H1 (cell line): ENCODE measurements around the gene APOL1. TPM values are rescaled to one million over a fixed set of nuclear protein-coding genes. Genes with fewer than 3 reads are reported as not detected.

Experiments used
- CTCF ChIA-PET: fragments of 300-600 bp; sonication (Branson Sonifier 250); formaldehyde crosslinking; loops from one replicate; lab custom pipeline; 2021; ENCODE audit not compliant: partially characterized antibody; lab: Charles Lee
- POLR2A ChIA-PET: fragments of 300-600 bp; sonication (Branson Sonifier 250); formaldehyde crosslinking; loops from one replicate; lab custom pipeline; 2021; ENCODE audit warnings: inconsistent platforms; ENCODE audit not compliant: partially characterized antibody; lab: Charles Lee
- DNase-seq, 2 experiments: peaks; one replicate each; pipeline versions ENCODE4 v3.0.0 to v3.0.0-alpha.2; 2010 to 2022; ENCODE audit warnings: low spot score in 2 of 2, low read depth in 1 of 2, mixed read lengths in 1 of 2
- FAIRE-seq: peaks from 2 replicates; lab custom pipeline; 2011; peaks lifted over from hg19 to GRCh38; lab: Jason Lieb, UNC
- H2AFZ ChIP-seq: 2 replicates; pipeline ENCODE4 v1.8.1; 2012; ENCODE audit warnings: low read length, inconsistent platforms
- H2AK5ac ChIP-seq: 2 replicates; pipeline ENCODE4 v1.6.1; 2013; ENCODE audit warnings: low read depth, low read length
- H2BK120ac ChIP-seq: replicated peaks from 2 replicates; pipeline ENCODE3; 2013; ENCODE audit warnings: low read depth, low read length, inconsistent platforms
- H2BK12ac ChIP-seq: 2 replicates; pipeline ENCODE4 v1.6.1; 2013; ENCODE audit warnings: low read depth, low read length
- H2BK15ac ChIP-seq: 2 replicates; pipeline ENCODE4 v1.6.1; 2013; ENCODE audit warnings: low read length
- H2BK20ac ChIP-seq: 2 replicates; pipeline ENCODE4 v1.6.1; 2013; ENCODE audit warnings: low read length
- H2BK5ac ChIP-seq: 2 replicates; pipeline ENCODE4 v1.6.1; 2013; ENCODE audit warnings: low read depth, low read length
- H3K14ac ChIP-seq: 2 replicates; pipeline ENCODE4 v1.6.1; 2013; ENCODE audit warnings: inconsistent platforms; ENCODE audit not compliant: insufficient read length
- H3K18ac ChIP-seq: 2 replicates; pipeline ENCODE4 v1.6.1; 2013; ENCODE audit warnings: low read length; ENCODE audit errors: extremely low read depth
- H3K23ac ChIP-seq: 2 replicates; pipeline ENCODE4 v1.6.1; 2013; ENCODE audit warnings: inconsistent platforms; ENCODE audit not compliant: insufficient read length
- H3K23me2 ChIP-seq: 2 replicates; pipeline ENCODE4 v1.6.1; 2013; ENCODE audit warnings: low read depth, low read length
- H3K27ac ChIP-seq: 2 replicates; pipeline ENCODE4 v1.6.1; 2011; ENCODE audit warnings: low read depth, low read length, inconsistent platforms
- H3K27me3 ChIP-seq, 4 experiments: replicated peaks in 1 of 4; 1 replicate in 1 of 4; 2 replicates in 3 of 4; pipeline versions ENCODE4 v1.6.1 to v1.8.1; 2011 to 2013; ENCODE audit warnings: low read length in 3 of 4, mild to moderate bottlenecking in 3 of 4, inconsistent platforms in 2 of 4, mixed read lengths in 2 of 4, moderate library complexity in 1 of 4; ENCODE audit not compliant: control insufficient read depth in 3 of 4, insufficient read depth in 3 of 4; ENCODE audit errors: extremely low read depth in 1 of 4
- H3K36me3 ChIP-seq, 4 experiments: 2 replicates each; pipeline versions ENCODE4 v1.6.1 to v1.8.1; 2011 to 2013; ENCODE audit warnings: mild to moderate bottlenecking in 4 of 4, low read length in 3 of 4, moderate library complexity in 2 of 4, control low read depth in 1 of 4, inconsistent platforms in 1 of 4; ENCODE audit not compliant: insufficient read depth in 4 of 4, control insufficient read depth in 2 of 4
- H3K4ac ChIP-seq: replicated peaks from 2 replicates; pipeline ENCODE3; 2013; ENCODE audit warnings: low read length, low read depth, mixed read lengths, inconsistent platforms; ENCODE audit not compliant: insufficient read length
- H3K4me1 ChIP-seq, 4 experiments: replicated peaks in 1 of 4; 1 replicate in 1 of 4; 2 replicates in 3 of 4; pipeline versions ENCODE4 v1.6.1 to v1.8.1; 2011 to 2013; ENCODE audit warnings: low read length in 3 of 4, inconsistent platforms in 2 of 4, mixed read lengths in 1 of 4; ENCODE audit not compliant: insufficient read depth in 4 of 4, control insufficient read depth in 3 of 4
- H3K4me2 ChIP-seq, 2 experiments: 2 replicates each; pipeline versions ENCODE4 v1.6.1 to v1.8.1; 2011 to 2013; ENCODE audit warnings: low read depth in 2 of 2, low read length in 2 of 2, control low read depth in 1 of 2, inconsistent platforms in 1 of 2, mild to moderate bottlenecking in 1 of 2; ENCODE audit not compliant: insufficient read depth in 1 of 2
- H3K4me3 ChIP-seq, 4 experiments: fragments of 200-600, 300-600 bp in 1 of 4; sonication (generic), shearing (Covaris generic), sonication (Bioruptor Twin) in 1 of 4; 2 replicates each; pipeline versions ENCODE4 v1.5.1 to v1.8.1; 2011 to 2016; ENCODE audit warnings: low read length in 4 of 4, low read depth in 3 of 4, control low read depth in 2 of 4, inconsistent platforms in 2 of 4, mild to moderate bottlenecking in 2 of 4, mixed read lengths in 1 of 4, moderate library complexity in 1 of 4; ENCODE audit not compliant: insufficient read depth in 2 of 4; ENCODE audit errors: extremely low read depth in 1 of 4
- H3K56ac ChIP-seq: replicated peaks from 2 replicates; pipeline ENCODE3; 2013; ENCODE audit warnings: low read depth, mild to moderate bottlenecking, mixed read lengths, low read length, inconsistent platforms; ENCODE audit not compliant: insufficient read length
- H3K79me1 ChIP-seq: 2 replicates; pipeline ENCODE4 v1.6.1; 2013; ENCODE audit warnings: low read depth, low read length, control low read depth
- H3K79me2 ChIP-seq, 2 experiments: 2 replicates each; pipeline versions ENCODE4 v1.6.1 to v1.8.1; 2012 to 2013; ENCODE audit warnings: low read length in 2 of 2, mild to moderate bottlenecking in 2 of 2, inconsistent platforms in 1 of 2; ENCODE audit not compliant: insufficient read depth in 2 of 2, control insufficient read depth in 1 of 2
- H3K9ac ChIP-seq, 4 experiments: replicated peaks in 1 of 4; 1 replicate in 1 of 4; 2 replicates in 3 of 4; pipeline versions ENCODE4 v1.6.1 to v1.8.1; 2011 to 2013; ENCODE audit warnings: low read depth in 3 of 4, low read length in 3 of 4, control low read depth in 2 of 4, mild to moderate bottlenecking in 2 of 4, moderate library complexity in 2 of 4, inconsistent platforms in 1 of 4; ENCODE audit errors: extremely low read depth in 1 of 4
- H3K9me3 ChIP-seq, 2 experiments: 2 replicates each; pipeline versions ENCODE4 v1.6.1 to v1.8.1; 2012 to 2013; ENCODE audit warnings: mild to moderate bottlenecking in 2 of 2, moderate library complexity in 2 of 2, control low read depth in 1 of 2, inconsistent platforms in 1 of 2, low read depth in 1 of 2, low read length in 1 of 2, mixed read lengths in 1 of 2; ENCODE audit not compliant: insufficient read depth in 2 of 2
- H4K20me1 ChIP-seq, 2 experiments: replicated peaks in 1 of 2; 2 replicates each; pipeline versions ENCODE3 to v1.8.1; 2011 to 2013; ENCODE audit warnings: inconsistent platforms in 2 of 2, low read length in 2 of 2, mild to moderate bottlenecking in 1 of 2; ENCODE audit not compliant: insufficient read depth in 2 of 2, control insufficient read depth in 1 of 2
- H4K5ac ChIP-seq: 2 replicates; pipeline ENCODE4 v1.6.1; 2013; ENCODE audit warnings: low read length, low read depth, mixed read lengths, inconsistent platforms; ENCODE audit not compliant: insufficient read length
- H4K8ac ChIP-seq: 2 replicates; pipeline ENCODE4 v1.8.0; 2013; ENCODE audit warnings: mild to moderate bottlenecking, moderate library complexity, low read length, inconsistent platforms; ENCODE audit not compliant: insufficient read depth; ENCODE audit errors: extremely low read depth
- H4K91ac ChIP-seq: replicated peaks from 2 replicates; pipeline ENCODE3; 2013; ENCODE audit warnings: low read length, mixed read lengths, inconsistent platforms; ENCODE audit not compliant: insufficient read length
- ASH2L ChIP-seq: fragments of 200-600, 300-600 bp; sonication (generic); IDR thresholded peaks from one replicate; pipeline ENCODE4 v1.7.1; 2017; ENCODE audit warnings: low read length
- BACH1 ChIP-seq: IDR thresholded peaks from 2 replicates; pipeline ENCODE4 v1.6.1; 2012; ENCODE audit warnings: low read length, improper control_type of control experiment
- CHD1 ChIP-seq: IDR thresholded peaks from 2 replicates; pipeline ENCODE4 v1.6.1; 2012; ENCODE audit warnings: low read depth, low read length, improper control_type of control experiment
- E2F6 ChIP-seq: IDR thresholded peaks from 2 replicates; pipeline ENCODE4 v1.6.1; 2012; ENCODE audit warnings: inconsistent platforms
- KDM5A ChIP-seq: fragments of 200-600 bp; IDR thresholded peaks from 2 replicates; pipeline ENCODE4 v1.7.1; 2012; ENCODE audit warnings: mild to moderate bottlenecking, low read length, inconsistent platforms, mixed read lengths
- POLR2A ChIP-seq, 2 experiments: IDR thresholded peaks; 1 replicate in 1 of 2; 2 replicates in 1 of 2; pipeline ENCODE4 v1.6.1; 2011; ENCODE audit warnings: low read depth in 2 of 2, low read length in 2 of 2, mild to moderate bottlenecking in 2 of 2; ENCODE audit errors: control extremely low read depth in 1 of 2
- SIX5 ChIP-seq: IDR thresholded peaks from 2 replicates; pipeline ENCODE4 v1.6.1; 2011; ENCODE audit warnings: mild to moderate bottlenecking, low read depth, low read length
- WGBS, 2 experiments: shearing (Covaris generic) in 1 of 2; methylation state at CpG; one replicate each; pipeline versions ENCODE4 v1.1.6 to v1.1.7; 2013 to 2015; ENCODE audit warnings: low lambda C conversion rate in 2 of 2, mixed read lengths in 2 of 2, inconsistent platforms in 1 of 2, low coverage in 1 of 2, missing lambda C conversion rate in 1 of 2; ENCODE audit not compliant: insufficient replicate concordance in 2 of 2, insufficient coverage in 1 of 2, insufficient read length in 1 of 2; ENCODE audit errors: extremely low coverage in 1 of 2, missing lambda C conversion rate in 1 of 2; 5-methylcytosine and 5-hydroxymethylcytosine counted together
- polyA plus RNA-seq, 7 experiments: library from polyadenylated mRNA; depleted of rRNA in 3 of 7; stranded (reverse) in 5 of 7; unstranded in 2 of 7; fragments of >200 nt in 5 of 7; fragments of 200-250 nt in 2 of 7; gene quantifications; 1 replicate in 5 of 7; 2 replicates in 1 of 7; 4 replicates in 1 of 7; pipeline versions ENCODE4 v1.2.1 to v1.2.3, GENCODE V29; 2011 to 2013; ENCODE audit warnings: missing spikeins in 2 of 7, mixed read lengths in 2 of 7
- total RNA-seq: library from RNA; stranded (reverse); fragmentation: NEBNext Ultra II Directional; extraction: Animal tissue kit (Norgen Biotek cat#: 25700); gene quantifications from 2 replicates; pipeline ENCODE4 v1.2.1, GENCODE V29; 2021
- TF ChIP-seq, protein P1 (sequence below): IDR thresholded peaks from 2 replicates; pipeline ENCODE4 v1.6.1; 2011; ENCODE audit warnings: low read length, improper control_type of control experiment
- TF ChIP-seq, protein P2 (sequence below), 3 experiments: IDR thresholded peaks; 1 replicate in 2 of 3; 2 replicates in 1 of 3; pipeline versions ENCODE4 v1.5.1 to v1.6.1; 2011; ENCODE audit warnings: low read length in 3 of 3, mild to moderate bottlenecking in 3 of 3, inconsistent platforms in 2 of 3, low read depth in 1 of 3, moderate library complexity in 1 of 3; ENCODE audit not compliant: insufficient read depth in 1 of 3; ENCODE audit errors: control extremely low read depth in 1 of 3

APOL1 gene
- total and polyA plus RNA-seq, 2 of the 8 experiments (the other 6 are each of a cell fraction or from before 2014, with no cell fraction given), result not detected

- no peak for FAIRE-seq
- TF ChIP-seq SIX5 (no peak), CHD1 (no peak), E2F6 (no peak), ASH2L (no peak), POLR2A (IDR thresholded peaks at IDR 0.05; ENCODE audit: control extremely low read depth in 1 of 2, low read depth in 2 of 2, low read length in 2 of 2) (no peak), BACH1 (no peak), KDM5A (no peak)
- TF ChIP-seq, protein P1, sequence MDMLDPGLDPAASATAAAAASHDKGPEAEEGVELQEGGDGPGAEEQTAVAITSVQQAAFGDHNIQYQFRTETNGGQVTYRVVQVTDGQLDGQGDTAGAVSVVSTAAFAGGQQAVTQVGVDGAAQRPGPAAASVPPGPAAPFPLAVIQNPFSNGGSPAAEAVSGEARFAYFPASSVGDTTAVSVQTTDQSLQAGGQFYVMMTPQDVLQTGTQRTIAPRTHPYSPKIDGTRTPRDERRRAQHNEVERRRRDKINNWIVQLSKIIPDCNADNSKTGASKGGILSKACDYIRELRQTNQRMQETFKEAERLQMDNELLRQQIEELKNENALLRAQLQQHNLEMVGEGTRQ, result no peak
- TF ChIP-seq, protein P2, sequence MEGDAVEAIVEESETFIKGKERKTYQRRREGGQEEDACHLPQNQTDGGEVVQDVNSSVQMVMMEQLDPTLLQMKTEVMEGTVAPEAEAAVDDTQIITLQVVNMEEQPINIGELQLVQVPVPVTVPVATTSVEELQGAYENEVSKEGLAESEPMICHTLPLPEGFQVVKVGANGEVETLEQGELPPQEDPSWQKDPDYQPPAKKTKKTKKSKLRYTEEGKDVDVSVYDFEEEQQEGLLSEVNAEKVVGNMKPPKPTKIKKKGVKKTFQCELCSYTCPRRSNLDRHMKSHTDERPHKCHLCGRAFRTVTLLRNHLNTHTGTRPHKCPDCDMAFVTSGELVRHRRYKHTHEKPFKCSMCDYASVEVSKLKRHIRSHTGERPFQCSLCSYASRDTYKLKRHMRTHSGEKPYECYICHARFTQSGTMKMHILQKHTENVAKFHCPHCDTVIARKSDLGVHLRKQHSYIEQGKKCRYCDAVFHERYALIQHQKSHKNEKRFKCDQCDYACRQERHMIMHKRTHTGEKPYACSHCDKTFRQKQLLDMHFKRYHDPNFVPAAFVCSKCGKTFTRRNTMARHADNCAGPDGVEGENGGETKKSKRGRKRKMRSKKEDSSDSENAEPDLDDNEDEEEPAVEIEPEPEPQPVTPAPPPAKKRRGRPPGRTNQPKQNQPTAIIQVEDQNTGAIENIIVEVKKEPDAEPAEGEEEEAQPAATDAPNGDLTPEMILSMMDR (IDR thresholded peaks at IDR 0.05; ENCODE audit: control extremely low read depth in 1 of 3, insufficient read depth in 1 of 3, low read depth in 1 of 3, low read length in 3 of 3), result no peak
Measured at GRCh38 chr22:36228944-36229343, 24.0 kb upstream of the APOL1 start.

More at GRCh38 chr22:36228944-36229343, 24.0 kb upstream of the APOL1 start:
- Histone ChIP-seq H3K23ac (no peak overlapping the region), H3K36me3 (peaks cover 0 to 3% (median 0%) of the 10 kb centered on the region in 4 experiments; a peak in 3 of 8 replicates), H3K4ac (no peak overlapping the region), H3K14ac (no peak overlapping the region), H4K20me1 (no peaks in the 10 kb centered on the region), H3K9ac (no peak overlapping the region), H3K56ac (no peak overlapping the region), H3K9me3 (no peaks in the 10 kb centered on the region), H3K4me1 (peaks cover 0 to 3% (median 0%) of the 10 kb centered on the region in 4 experiments; a peak in 1 of 7 replicates), H3K4me2 (no peak overlapping the region), H4K91ac (no peak overlapping the region), H4K5ac (no peak overlapping the region), H3K18ac (no peak overlapping the region), H3K79me1 (no peaks in the 10 kb centered on the region), H3K27ac (no peak overlapping the region), H2AK5ac (no peak overlapping the region), H3K23me2 (no peaks in the 10 kb centered on the region), H2BK5ac (no peak overlapping the region), H3K79me2 (no peaks in the 10 kb centered on the region), H3K27me3 (no peaks in the 10 kb centered on the region), H2AFZ (no peak overlapping the region), H4K8ac (no peak overlapping the region), H2BK120ac (no peak overlapping the region), H3K4me3 (no peak overlapping the region), H2BK12ac (no peak overlapping the region), H2BK20ac (no peak overlapping the region), H2BK15ac (no peak overlapping the region)
- 86% methylated on average over 7 of the region's 7 CpGs; no CpG with 5 or more reads in 1 of the 2 experiments for WGBS, 2 experiments
- DNase-seq, result no peak
- CTCF ChIA-PET, result interaction anchor here (1.1 to 2.8 kb wide), 3 partner anchors 10 to 258 kb away, joined by 4 to 25 read pairs (median 5); partner anchors contain the start of gene APOL2
- POLR2A ChIA-PET, result interaction anchor here (0.6 to 1.4 kb wide), 2 partner anchors 35 to 49 kb away, joined by 3 read pairs; no protein-coding TSS in a partner anchor
